NCI-H187 treated with DMSO at 0.1 percent for 48 hours (cell line): ENCODE results near the gene SCAMP2.

Source experiments
- DNase-seq: peaks from one replicate; lab custom pipeline; 2025; lab: John Stamatoyannopoulos, UW

SCAMP2 gene

GRCh38 chr15:74857671-74858368 lies 15.3 kb downstream of the SCAMP2 start:
- no peak for DNase-seq

GRCh38 chr15:74857082-74857655 lies 16.0 kb downstream of the SCAMP2 start:
- DNase-seq = no peak

GRCh38 chr15:74856537-74856936 lies 16.6 kb downstream of the SCAMP2 start:
- DNase-seq = no peak

DNA sequence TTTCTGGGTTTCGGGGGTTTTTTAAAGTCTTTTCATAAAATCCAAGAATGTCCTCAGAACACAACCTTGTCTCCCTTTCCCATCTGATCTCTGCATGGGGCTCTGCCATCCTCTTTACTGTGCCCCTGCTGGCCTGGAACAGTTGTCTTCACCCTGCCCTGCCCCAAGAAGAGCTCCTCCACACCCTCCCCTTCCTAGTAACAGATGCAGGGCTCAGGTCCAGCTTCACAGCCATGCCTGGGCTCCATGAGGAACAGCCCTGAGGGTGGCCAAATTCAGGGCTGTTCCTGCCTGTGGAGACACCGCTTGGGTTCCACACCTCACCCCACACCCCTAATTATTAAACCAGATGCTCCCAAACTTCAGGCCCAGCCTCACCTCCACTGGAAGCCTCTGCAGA lies 17.3 kb downstream of the SCAMP2 start:
- no peak for DNase-seq

DNA sequence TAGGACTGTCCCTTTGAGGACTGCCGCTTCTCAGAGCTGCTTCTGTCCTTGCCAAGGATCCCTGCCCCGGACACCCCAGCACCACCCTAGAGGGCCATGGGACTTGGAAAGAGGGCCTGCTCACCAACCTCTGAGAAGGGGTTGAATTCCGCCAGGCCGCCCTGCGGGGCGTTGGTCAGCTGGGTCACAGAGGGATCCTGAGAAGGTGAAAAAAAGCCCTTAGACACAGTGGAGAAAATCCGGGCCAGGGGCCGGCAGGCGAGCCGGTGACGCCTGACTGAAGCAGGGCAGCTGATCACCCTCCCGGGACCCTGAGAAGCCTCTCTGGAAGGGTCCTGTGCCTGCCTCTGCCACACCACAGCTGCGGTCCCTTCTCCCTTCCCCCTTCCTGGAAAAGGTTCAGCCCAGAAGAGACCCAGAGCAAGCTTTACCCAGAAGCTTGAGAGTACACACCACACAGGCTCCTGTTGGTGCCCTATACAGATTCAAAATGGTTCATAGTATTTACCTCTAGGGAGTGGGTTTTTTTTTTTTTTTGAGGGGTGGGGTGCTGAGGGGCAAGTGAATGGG lies 18.6 kb downstream of the SCAMP2 start:
- no peak for DNase-seq

GRCh38 chr15:74851960-74852359 lies 21.2 kb downstream of the SCAMP2 start:
- no peak for DNase-seq

DNA sequence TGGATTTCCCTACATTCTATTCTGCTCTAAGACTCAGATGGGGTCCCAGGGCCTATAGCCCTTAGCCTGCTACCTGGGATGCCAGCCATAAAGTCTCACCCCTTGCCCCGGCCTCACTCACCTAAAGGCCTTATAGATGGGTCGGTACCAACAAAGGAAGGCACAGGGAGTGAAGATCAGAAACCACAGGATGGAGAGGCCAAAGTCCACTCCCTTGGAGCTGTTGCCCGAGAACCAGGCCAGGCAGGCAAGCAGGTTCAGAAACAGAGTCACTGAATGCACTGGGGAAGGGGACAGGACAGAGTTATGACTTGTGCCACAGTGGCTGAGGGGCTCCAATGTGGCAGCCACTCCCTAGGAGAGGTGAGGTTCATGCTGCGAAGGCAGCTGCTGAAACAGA lies 22.8 kb downstream of the SCAMP2 start:
- no peak for DNase-seq

DNA sequence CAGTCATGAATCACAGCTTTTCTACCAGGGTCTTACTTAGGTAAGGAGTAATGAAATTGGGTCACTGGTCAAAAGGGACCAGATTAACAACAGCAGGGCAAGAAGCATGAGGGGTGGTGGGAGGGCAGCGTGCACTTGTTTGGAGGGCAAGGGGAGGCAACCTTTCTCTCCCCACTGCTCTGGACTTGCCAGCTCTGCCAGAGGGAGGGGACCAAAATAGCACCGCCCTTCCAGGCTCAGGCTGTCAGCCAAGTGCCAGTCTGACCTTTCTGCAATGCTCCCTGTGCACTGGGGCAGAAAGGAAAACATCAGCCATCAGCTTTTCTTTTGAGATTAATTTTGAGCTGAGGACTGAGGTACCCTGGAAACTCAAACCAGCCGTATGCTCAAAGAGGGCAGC lies 25.7 kb downstream of the SCAMP2 start:
- no peak for DNase-seq

DNA sequence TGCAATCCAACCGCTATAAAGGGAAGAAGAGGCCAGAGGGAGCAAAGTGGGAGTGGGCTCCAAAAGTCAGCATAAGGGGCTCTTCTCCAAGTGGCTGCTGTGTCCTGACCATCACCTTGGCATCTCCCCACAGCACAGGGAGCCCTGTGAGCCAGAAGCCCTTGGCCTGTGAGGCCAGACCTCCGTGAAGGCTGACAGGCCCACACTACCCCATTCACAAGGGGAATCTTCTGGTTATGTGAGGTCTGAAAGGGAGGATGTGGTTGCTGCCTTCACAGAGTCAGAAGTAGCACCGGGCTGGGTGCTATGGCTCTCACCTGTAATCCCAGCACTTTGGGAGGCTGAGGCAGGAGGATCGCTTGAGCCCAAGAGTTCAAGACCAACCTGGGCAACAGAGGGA lies 27.6 kb downstream of the SCAMP2 start:
- DNase-seq = no peak

GRCh38 chr15:74845208-74845568 lies 28.0 kb downstream of the SCAMP2 start:
- no peak for DNase-seq

DNA sequence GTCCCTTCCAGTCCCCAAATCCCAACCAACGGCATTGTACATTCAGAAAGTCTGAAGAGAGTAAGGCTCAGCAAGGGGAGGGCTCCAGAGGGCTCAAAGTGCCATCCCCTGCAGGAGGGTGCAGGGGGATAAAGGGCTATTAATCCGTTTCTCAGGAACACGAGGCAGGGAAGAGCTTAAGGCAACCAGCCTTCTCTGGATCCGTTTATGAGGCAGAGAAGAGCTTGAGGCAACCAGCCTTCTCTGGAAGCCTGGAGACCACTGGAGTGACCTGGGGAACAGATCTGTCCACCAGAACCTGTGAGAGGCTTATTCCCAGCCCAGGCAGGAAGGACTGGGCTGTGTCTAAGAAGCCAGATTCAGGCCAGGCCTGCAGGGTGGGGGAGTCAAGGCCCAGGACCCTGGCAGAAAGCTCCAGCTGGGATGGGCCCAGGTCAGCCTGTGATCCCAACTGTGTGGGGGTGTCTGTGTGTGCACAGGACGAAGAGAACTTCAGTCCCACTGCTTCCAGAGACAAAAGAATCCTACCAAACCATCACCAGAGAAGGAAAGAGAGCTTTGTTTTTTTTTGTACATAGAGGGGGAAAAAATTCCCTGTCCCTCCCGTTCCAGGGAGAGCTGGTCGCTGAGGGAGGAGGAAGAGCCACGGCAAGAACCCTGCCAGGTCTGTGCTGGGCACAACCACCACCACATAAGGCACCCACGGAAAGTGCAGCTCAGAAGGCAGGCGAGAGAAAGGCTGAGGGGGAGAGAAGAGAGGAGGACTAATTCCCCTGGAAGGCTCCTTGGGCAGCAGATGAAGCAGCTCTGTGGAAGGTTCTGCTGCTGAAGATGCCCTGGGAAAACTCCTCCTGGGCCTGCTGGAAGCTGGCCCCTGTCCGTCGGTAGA lies 28.6 kb downstream of the SCAMP2 start:
- DNase-seq = no peak

- DNase-seq = no peak
Observed at GRCh38 chr15:74843891-74844299, 29.3 kb downstream of the SCAMP2 start.

DNA sequence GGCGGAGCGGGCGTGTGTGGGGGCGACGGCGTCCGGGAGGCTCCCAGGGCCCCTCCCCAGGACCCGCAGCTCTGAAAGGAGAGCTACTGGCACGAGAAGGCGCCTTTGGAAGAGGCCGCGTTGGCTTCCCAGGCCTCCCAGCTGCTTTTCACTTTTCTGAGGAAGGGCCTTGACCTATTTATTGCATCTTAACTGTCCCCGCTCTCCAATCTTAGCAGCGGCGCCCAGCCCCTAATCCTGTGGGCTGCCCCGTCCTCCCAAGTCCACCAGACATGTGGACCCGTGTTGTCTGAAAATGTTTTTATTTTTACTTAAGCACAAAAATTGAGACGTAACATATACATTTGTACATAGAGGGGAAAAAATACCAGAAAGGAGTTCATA lies 29.7 kb downstream of the SCAMP2 start:
- no peak for DNase-seq

GRCh38 chr15:74842581-74843444 lies 30.4 kb downstream of the SCAMP2 start, which contains the start of gene ULK3:
Gene ULK3 (minus strand): TSS chr15:74843156. CDS start chr15:74843105, 51 bp downstream.
- peak; percentile 76 for DNase-seq

DNA sequence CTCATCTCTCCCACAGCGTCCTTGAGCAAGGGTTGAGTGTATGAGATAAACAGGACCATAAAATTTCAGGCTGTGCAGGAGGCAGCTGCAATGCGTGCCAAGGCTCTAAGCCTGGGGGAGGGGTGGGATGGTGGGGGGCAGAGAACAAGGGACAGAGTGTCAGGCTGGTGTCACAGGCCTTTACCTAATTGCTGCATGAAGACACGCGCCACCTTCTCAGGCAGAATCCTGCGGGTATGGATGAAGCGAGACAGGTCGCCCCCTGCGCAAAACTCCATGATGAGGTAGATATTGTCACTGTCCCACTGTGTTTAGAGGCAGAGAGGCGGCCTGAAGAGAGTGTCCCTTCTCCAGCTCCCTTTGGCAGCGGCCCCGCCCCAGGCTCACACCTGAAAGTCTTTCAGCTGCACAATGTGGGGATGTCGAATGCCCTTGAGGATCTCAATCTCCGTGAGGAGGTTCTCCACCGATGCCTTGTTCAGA lies 31.2 kb downstream of the SCAMP2 start:
- no peak for DNase-seq

GRCh38 chr15:74840851-74841775 lies 32.1 kb downstream of the SCAMP2 start:
- no peak for DNase-seq

DNA sequence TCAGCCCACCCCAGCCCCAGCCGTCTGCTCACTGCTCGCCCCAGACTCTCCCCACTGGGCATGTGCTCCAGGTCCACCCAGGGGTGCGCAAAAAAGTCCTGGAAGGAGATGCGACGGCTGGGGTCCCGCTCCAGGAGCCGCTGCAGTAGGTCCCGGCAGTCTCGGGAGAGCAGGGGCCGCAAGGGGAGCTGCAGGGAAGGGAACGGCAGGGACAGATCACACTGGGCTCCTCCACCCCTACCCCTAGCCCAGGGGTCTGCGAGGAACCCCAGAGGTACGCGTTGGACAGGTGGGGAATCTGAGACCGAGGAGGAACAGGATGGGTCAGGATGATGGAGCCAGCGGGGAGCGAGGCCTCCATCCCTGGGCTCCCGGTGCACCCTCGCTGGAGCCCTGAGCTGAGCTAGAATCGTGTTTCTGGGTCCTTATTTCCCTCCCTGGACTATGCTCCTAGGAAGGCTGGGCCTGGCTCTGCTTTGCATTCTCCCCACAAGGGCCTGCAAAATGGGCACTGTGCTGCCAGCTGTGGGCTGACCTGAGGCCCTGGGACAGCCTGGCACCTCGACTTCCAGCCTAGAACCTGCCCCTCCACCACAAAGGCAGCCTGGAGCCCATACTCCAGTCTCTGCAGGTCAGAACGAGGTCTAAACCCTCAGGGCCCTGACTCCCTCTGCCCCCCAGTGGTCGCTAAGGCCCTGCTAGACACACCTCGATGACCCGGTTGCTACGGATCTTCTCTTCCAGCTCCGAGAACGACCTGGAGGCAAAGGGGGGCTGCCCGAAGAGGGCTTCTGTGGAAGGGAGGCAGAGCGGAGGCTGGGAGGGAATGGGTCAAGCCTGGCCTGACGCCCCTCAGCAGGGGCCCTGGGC lies 33.4 kb downstream of the SCAMP2 start:
- no peak for DNase-seq

DNA sequence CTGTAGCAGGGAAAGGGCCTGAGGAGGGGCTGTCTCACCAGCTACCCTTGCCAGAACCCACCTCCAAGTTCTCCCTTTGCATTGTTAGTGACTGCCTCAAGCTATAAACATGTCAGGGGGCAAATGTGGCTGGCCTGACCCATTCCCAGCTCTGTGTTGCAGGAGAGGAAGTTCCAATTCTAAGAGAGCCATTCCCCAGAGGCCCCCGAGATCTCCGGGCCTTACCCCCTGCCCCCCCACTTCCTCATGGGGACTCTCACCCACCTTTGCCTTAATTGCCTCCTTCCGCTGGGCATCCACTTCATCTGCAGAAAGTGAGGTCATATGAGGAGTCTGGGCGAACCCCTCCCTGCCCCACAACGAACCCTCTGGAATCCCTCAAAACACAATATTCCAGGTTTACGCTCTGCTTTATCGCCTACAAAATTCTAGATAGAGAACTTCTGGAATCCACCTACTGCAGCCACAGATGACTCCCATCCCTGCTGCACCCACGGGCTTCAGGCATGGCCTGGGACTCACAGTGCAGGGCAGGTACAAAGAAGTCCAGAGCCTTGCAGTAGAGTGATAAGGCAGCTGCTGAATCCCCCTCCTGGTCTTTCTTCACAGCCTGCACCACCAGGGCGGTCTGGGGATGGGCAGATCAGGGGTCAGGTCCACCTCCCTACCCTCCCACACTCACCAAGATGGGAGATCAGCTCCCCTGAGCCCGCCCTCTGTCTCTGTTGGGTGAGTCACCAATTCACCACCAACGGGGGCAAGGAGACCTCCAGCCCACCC lies 34.2 kb downstream of the SCAMP2 start:
- DNase-seq = no peak

- DNase-seq = no peak
Observed at GRCh38 chr15:74838137-74838516, 35.0 kb downstream of the SCAMP2 start.
